ENCODE measurements around the gene ZNF91. TPM values are rescaled to one million over a fixed set of nuclear protein-coding genes. Genes with fewer than 3 reads are reported as not detected.

ZNF91 gene
- total RNA-seq, 1 experiment from 2014 or later, result 43.5 TPM

- peaks cover 26 to 36% (median 32%) of the 10 kb centered on the region in 3 experiments for H3K36me3 Mint-ChIP-seq (ENCODE audit: insufficient read depth in 1 of 3, low read depth in 3 of 3)
- Histone ChIP-seq H3K18ac (ENCODE audit: insufficient read length, low read depth, low read length) (no peak overlapping the region), H3K27ac (ENCODE audit: insufficient read length, low read depth, low read length) (no peak overlapping the region), H2BK12ac (ENCODE audit: insufficient read length, low read depth, low read length) (no peak overlapping the region), H3K27me3 (ENCODE audit: insufficient read depth, low read length) (no peaks in the 10 kb centered on the region), H3K4me1 (ENCODE audit: insufficient read depth, low read length) (no peaks in the 10 kb centered on the region), H3K9ac (ENCODE audit: extremely low read depth, insufficient read length, low read length) (peak overlapping the region; percentile 100), H2AK5ac (ENCODE audit: insufficient read length, low read length) (no peak overlapping the region), H3K14ac (ENCODE audit: insufficient read depth, low read length) (peak overlapping the region; percentile 47; the same call in 1 of the 2 replicates), H4K5ac (ENCODE audit: insufficient read length, low read depth, low read length) (no peak overlapping the region), H3K56ac (ENCODE audit: insufficient read length, low read depth, low read length) (no peak overlapping the region), H4K20me1 (ENCODE audit: control insufficient read depth, insufficient read depth, insufficient read length) (no peaks in the 10 kb centered on the region), H3K79me2 (ENCODE audit: insufficient read depth, low read length) (peaks cover 3% of the 10 kb centered on the region; the same call in 1 of the 2 replicates), H3T11ph (ENCODE audit: low read length) (no peak overlapping the region), H4K8ac (replicated peaks; ENCODE audit: insufficient read length, low read depth, low read length) (no peak overlapping the region), H3K4ac (ENCODE audit: low read depth, low read length) (no peak overlapping the region), H2BK15ac (ENCODE audit: low read depth, low read length) (no peak overlapping the region), H3K4me2 (ENCODE audit: insufficient read depth, insufficient read length, low read length) (peak overlapping the region; percentile 65), H2BK120ac (ENCODE audit: low read depth, low read length, poor library complexity, severe bottlenecking) (no peak overlapping the region), H4K91ac (ENCODE audit: insufficient read length, low read depth, low read length) (no peak overlapping the region), H3K79me1 (ENCODE audit: insufficient read depth, low read depth, low read length, poor library complexity, severe bottlenecking) (peaks cover 2% of the 10 kb centered on the region), H2AFZ (ENCODE audit: low read length) (no peak overlapping the region), H3K23ac (ENCODE audit: insufficient read length, low read depth, low read length) (no peak overlapping the region), H3K9me3 (ENCODE audit: control insufficient read depth, low read depth, low read length) (no peaks in the 10 kb centered on the region), H2BK5ac (ENCODE audit: insufficient read length, low read length) (no peak overlapping the region), H3K23me2 (ENCODE audit: insufficient read length, low read depth, low read length, poor library complexity, severe bottlenecking) (peaks cover 3% of the 10 kb centered on the region), H2BK20ac (ENCODE audit: low read depth, low read length, poor library complexity, severe bottlenecking) (no peak overlapping the region)
- peaks cover 0 to 4% of the 10 kb centered on the region in 2 experiments; a peak in 2 of 5 replicates for H3K9me3 Mint-ChIP-seq
- no peak for DNase-seq
- TF ChIP-seq, protein P1, sequence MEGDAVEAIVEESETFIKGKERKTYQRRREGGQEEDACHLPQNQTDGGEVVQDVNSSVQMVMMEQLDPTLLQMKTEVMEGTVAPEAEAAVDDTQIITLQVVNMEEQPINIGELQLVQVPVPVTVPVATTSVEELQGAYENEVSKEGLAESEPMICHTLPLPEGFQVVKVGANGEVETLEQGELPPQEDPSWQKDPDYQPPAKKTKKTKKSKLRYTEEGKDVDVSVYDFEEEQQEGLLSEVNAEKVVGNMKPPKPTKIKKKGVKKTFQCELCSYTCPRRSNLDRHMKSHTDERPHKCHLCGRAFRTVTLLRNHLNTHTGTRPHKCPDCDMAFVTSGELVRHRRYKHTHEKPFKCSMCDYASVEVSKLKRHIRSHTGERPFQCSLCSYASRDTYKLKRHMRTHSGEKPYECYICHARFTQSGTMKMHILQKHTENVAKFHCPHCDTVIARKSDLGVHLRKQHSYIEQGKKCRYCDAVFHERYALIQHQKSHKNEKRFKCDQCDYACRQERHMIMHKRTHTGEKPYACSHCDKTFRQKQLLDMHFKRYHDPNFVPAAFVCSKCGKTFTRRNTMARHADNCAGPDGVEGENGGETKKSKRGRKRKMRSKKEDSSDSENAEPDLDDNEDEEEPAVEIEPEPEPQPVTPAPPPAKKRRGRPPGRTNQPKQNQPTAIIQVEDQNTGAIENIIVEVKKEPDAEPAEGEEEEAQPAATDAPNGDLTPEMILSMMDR (conservative IDR thresholded peaks at IDR 0.05), result no peak
- H3K4me3 Mint-ChIP-seq, result peak overlapping the region; percentile 97 to 98
- H3K27me3 Mint-ChIP-seq (ENCODE audit: low read depth), result no peaks in the 10 kb centered on the region
- WGBS (ENCODE audit: extremely low coverage, insufficient read length, low lambda C conversion rate), result no CpG with 5 or more reads among the region's 11 CpGs
- peak overlapping the region in 2 of 3 experiments; percentile 99 to 100; a peak in 6 of 7 replicates for H3K27ac Mint-ChIP-seq
- peaks cover 18 to 19% of the 10 kb centered on the region in 2 experiments for H3K4me1 Mint-ChIP-seq
Observed at GRCh38 chr19:23394511-23394910, 760 bp downstream of the ZNF91 start.

All from H9 (cell line).